Ovary (tissue), 3 donors: ENCODE data around the gene CHRNE.

Experiments used
- POLR2A ChIP-seq: fragments of 450-650 bp; IDR thresholded peaks from one replicate; pipeline ENCODE4 v1.6.1; 2017; ENCODE audit warnings: antibody characterized with exemption, mild to moderate bottlenecking, moderate library complexity
- TF ChIP-seq, protein P1 (sequence below), 3 donors: fragments of 450-650 bp in 2 of 3; fragments of 200-600 bp in 1 of 3; IDR thresholded peaks; one replicate each; pipeline versions ENCODE4 v1.5.1 to v1.8.0; 2016 to 2022; ENCODE audit warnings: antibody characterized with exemption in 3 of 3, mild to moderate bottlenecking in 1 of 3
- donor health status: DM: no; HTN: no; CAD: no.

- TF ChIP-seq, protein P1, sequence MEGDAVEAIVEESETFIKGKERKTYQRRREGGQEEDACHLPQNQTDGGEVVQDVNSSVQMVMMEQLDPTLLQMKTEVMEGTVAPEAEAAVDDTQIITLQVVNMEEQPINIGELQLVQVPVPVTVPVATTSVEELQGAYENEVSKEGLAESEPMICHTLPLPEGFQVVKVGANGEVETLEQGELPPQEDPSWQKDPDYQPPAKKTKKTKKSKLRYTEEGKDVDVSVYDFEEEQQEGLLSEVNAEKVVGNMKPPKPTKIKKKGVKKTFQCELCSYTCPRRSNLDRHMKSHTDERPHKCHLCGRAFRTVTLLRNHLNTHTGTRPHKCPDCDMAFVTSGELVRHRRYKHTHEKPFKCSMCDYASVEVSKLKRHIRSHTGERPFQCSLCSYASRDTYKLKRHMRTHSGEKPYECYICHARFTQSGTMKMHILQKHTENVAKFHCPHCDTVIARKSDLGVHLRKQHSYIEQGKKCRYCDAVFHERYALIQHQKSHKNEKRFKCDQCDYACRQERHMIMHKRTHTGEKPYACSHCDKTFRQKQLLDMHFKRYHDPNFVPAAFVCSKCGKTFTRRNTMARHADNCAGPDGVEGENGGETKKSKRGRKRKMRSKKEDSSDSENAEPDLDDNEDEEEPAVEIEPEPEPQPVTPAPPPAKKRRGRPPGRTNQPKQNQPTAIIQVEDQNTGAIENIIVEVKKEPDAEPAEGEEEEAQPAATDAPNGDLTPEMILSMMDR (IDR thresholded peaks at IDR 0.05) = no peak
- TF ChIP-seq POLR2A = no peak
Observed at GRCh38 chr17:4938069-4938491, 35.2 kb upstream of the CHRNE start.
